ENCODE measurements around the gene TLCD2. TPM values are rescaled to one million over a fixed set of nuclear protein-coding genes. Genes with fewer than 3 reads are reported as not detected.
A peak's percentile ranks its signal among the peaks of the same experiment; 100 is the strongest.

Gene TLCD2
- total and polyA plus RNA-seq, 2 of the 13 experiments (the other 11 are each of a cell fraction or from before 2014, with no cell fraction given): 0.90 to 1.1 TPM

GRCh38 chr17:1709971-1710806 is at the start of gene TLCD2 (continued):
- TF ChIP-seq SAP130 (CRISPR knock-in tag; IDR thresholded peaks at IDR 0.05; ENCODE audit: low read depth) (peak; percentile 88), BORCS8-MEF2B (CRISPR knock-in tag; IDR thresholded peaks at IDR 0.05) (0 out of 2 replicates have a peak, but pooled peaks have one; percentile 28), CEBPB (IDR thresholded peaks at IDR 0.05; ENCODE audit: borderline replicate concordance, low read depth, low read length) (no peak), KLF16 (CRISPR knock-in tag; IDR thresholded peaks at IDR 0.05) (peak in 1 of 2 experiments; percentile 61; a peak in 1 of 4 replicates), ZNF607 (CRISPR knock-in tag; IDR thresholded peaks at IDR 0.05; ENCODE audit: borderline replicate concordance) (0 out of 2 replicates have a peak, but pooled peaks have one; percentile 43), MIER2 (CRISPR knock-in tag; IDR thresholded peaks at IDR 0.05) (no peak), RXRB (CRISPR knock-in tag; IDR thresholded peaks at IDR 0.05; ENCODE audit: borderline replicate concordance) (peak; percentile 40; the same call in 1 of the 2 replicates), HINFP (CRISPR knock-in tag; IDR thresholded peaks at IDR 0.05; ENCODE audit: low read depth) (no peak), PHF8 (CRISPR knock-in tag; IDR thresholded peaks at IDR 0.05) (peak; percentile 36; the same call in 1 of the 2 replicates), SATB2 (CRISPR knock-in tag; IDR thresholded peaks at IDR 0.05) (no peak), NONO (IDR thresholded peaks at IDR 0.05) (no peak), NONO (CRISPR knock-in tag; conservative IDR thresholded peaks at IDR 0.05) (no peak), ZNF597 (CRISPR knock-in tag; IDR thresholded peaks at IDR 0.05) (no peak)

Data from HepG2 (cell line).